DND-41 (cell line): ENCODE data around the gene SH3RF3.

Source experiments
- ATAC-seq: fragments of 200-7000 bp; cut with Tn5 transposase; 3 replicates; pipeline ENCODE4 v1.9.1; 2021; ENCODE audit warnings: low read depth; ENCODE audit not compliant: insufficient read depth
- DNase-seq: peaks from one replicate; pipeline ENCODE4 v3.0.0-alpha.2; 2020
- H2AFZ ChIP-seq: 2 replicates; pipeline ENCODE4 v1.6.0; 2012; ENCODE audit warnings: low read depth, low read length
- H3K27ac ChIP-seq: 2 replicates; pipeline ENCODE4 v1.5.1; 2012; ENCODE audit warnings: low read length, inconsistent platforms
- H3K27me3 ChIP-seq: fragments of 200-600 bp; sonication (generic); 2 replicates; pipeline ENCODE4 v1.6.0; 2012; ENCODE audit warnings: low read length, mild to moderate bottlenecking, inconsistent platforms; ENCODE audit not compliant: insufficient read depth, poor library complexity
- H3K36me3 ChIP-seq: 2 replicates; pipeline ENCODE4 v1.5.1; 2012; ENCODE audit warnings: low read length, inconsistent platforms; ENCODE audit not compliant: insufficient read depth
- H3K4me1 ChIP-seq: 2 replicates; pipeline ENCODE4 v1.5.1; 2012; ENCODE audit warnings: mild to moderate bottlenecking, low read length; ENCODE audit not compliant: insufficient read depth
- H3K4me2 ChIP-seq: 2 replicates; pipeline ENCODE4 v1.6.0; 2012; ENCODE audit warnings: mild to moderate bottlenecking, moderate library complexity, low read length, inconsistent platforms; ENCODE audit not compliant: insufficient read depth
- H3K4me3 ChIP-seq, 2 experiments: fragments of 200-600 bp in 1 of 2; shearing (Covaris generic) in 1 of 2; 2 replicates each; pipeline ENCODE4 v1.5.1; 2012 to 2016; ENCODE audit warnings: inconsistent platforms in 2 of 2, low read length in 2 of 2, mild to moderate bottlenecking in 2 of 2, low read depth in 1 of 2, moderate library complexity in 1 of 2
- H3K79me2 ChIP-seq: 2 replicates; pipeline ENCODE4 v1.6.0; 2012; ENCODE audit warnings: low read length, inconsistent platforms; ENCODE audit not compliant: insufficient read depth
- H3K9ac ChIP-seq: 2 replicates; pipeline ENCODE4 v1.6.0; 2012; ENCODE audit warnings: low read depth, mild to moderate bottlenecking, inconsistent platforms, low read length, moderate library complexity
- H3K9me3 ChIP-seq: 2 replicates; pipeline ENCODE4 v1.5.1; 2012; ENCODE audit warnings: low read length, moderate library complexity, mild to moderate bottlenecking, inconsistent platforms; ENCODE audit not compliant: insufficient read depth, severe bottlenecking
- H4K20me1 ChIP-seq: 2 replicates; pipeline ENCODE4 v1.6.0; 2012; ENCODE audit warnings: low read length; ENCODE audit not compliant: insufficient read depth
- EZH2 ChIP-seq: IDR thresholded peaks from 3 replicates; pipeline ENCODE4 v1.6.1; 2012; ENCODE audit warnings: borderline replicate concordance, low read depth, mild to moderate bottlenecking, moderate library complexity, low read length, inconsistent platforms; ENCODE audit not compliant: severe bottlenecking
- TF ChIP-seq, protein P1 (sequence below): IDR thresholded peaks from 2 replicates; pipeline ENCODE4 v1.5.1; 2012; ENCODE audit warnings: borderline replicate concordance, low read length, moderate library complexity, mild to moderate bottlenecking; ENCODE audit not compliant: poor library complexity, severe bottlenecking; ENCODE audit errors: extremely low read depth

Gene SH3RF3

DNA sequence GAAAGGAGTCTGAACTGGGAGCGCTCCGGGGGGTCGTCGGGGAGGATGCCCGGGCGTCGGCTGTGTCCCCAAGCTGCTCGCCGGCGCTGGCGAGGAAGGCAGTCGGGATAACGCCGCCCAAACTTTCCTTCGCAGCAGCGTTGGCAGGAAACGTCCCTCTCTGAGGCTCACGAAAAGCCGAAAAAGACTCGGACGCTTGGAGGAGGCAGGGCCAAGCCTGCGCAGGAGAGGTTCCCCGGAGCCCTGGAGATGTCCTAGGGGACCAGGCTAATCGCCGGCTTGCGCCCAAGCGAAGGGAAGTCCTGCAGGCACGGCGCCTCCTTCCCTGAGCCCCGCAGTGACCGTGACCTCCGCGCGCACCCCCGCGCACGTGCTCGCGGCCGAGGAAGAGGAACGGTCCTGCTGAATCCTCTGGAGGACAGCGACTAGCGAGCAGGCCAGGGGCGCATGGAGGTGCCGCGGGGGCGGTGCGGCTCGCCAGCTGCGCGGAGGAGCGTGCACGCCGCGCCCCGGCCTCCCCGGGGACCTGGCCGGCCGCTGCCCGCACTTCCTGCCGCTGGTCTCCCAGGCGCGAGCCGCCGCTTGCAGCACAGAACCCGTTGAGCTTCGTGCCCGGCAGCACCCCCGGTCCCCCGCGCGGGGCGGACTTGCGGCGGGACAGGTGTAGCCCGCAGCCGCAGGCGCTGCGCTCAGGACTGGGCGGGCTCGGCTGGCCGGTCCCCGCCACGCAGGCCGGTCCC lies at the start of gene SH3RF3:
Gene SH3RF3, plus strand, starts transcription at position 590 of the 740 bp plus-strand sequence.
- H3K79me2 ChIP-seq: no peaks in the 10 kb centered on the region
- peak within 1 kb of the TSS; percentile 94 for H3K4me2 ChIP-seq
- H3K4me1 ChIP-seq: peaks cover 11% of the 10 kb centered on the region
- peak within 1 kb of the TSS; percentile 23 to 65; a peak in 3 of 4 replicates for H3K4me3 ChIP-seq
- H3K27ac ChIP-seq: no peak within 1 kb of the TSS
- DNase-seq (peak; percentile 43), ATAC-seq (peak; percentile 21)
- no peaks in the 10 kb centered on the region for H3K36me3 ChIP-seq
- H4K20me1 ChIP-seq: no peaks in the 10 kb centered on the region; the same call in none of the 2 replicates
- H3K27me3 ChIP-seq: peaks cover 45% of the 10 kb centered on the region
- peak; percentile 98 for TF ChIP-seq EZH2
- TF ChIP-seq, protein P1, sequence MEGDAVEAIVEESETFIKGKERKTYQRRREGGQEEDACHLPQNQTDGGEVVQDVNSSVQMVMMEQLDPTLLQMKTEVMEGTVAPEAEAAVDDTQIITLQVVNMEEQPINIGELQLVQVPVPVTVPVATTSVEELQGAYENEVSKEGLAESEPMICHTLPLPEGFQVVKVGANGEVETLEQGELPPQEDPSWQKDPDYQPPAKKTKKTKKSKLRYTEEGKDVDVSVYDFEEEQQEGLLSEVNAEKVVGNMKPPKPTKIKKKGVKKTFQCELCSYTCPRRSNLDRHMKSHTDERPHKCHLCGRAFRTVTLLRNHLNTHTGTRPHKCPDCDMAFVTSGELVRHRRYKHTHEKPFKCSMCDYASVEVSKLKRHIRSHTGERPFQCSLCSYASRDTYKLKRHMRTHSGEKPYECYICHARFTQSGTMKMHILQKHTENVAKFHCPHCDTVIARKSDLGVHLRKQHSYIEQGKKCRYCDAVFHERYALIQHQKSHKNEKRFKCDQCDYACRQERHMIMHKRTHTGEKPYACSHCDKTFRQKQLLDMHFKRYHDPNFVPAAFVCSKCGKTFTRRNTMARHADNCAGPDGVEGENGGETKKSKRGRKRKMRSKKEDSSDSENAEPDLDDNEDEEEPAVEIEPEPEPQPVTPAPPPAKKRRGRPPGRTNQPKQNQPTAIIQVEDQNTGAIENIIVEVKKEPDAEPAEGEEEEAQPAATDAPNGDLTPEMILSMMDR: no peak
- H2AFZ ChIP-seq: peak within 1 kb of the TSS; percentile 76
- no peaks in the 10 kb centered on the region for H3K9me3 ChIP-seq
- peak within 1 kb of the TSS; percentile 58 for H3K9ac ChIP-seq

DNA sequence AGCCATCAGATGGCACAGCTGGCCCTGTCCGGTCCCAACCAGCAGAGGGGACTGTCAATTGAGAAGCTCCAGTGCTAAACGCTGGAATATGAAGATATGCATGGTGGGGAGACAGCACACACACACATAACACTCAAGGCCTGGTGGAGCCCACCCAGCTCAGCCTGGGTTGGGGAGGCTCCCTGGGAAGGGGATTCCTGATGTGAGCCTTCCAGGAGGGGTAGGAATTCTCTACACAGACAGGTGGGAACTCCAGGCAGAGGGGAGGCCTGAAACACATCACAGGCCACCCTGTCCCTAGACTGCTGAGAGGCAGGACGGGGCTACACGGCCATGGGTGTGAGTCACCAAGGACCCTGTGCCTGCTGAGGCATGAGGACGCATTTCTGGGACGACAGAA lies 49.4 kb upstream of the SH3RF3 start:
- Histone ChIP-seq H2AFZ (no peak overlapping the region), H3K4me1 (no peaks in the 10 kb centered on the region), H3K27ac (no peak overlapping the region), H3K9me3 (no peaks in the 10 kb centered on the region), H3K4me3 (no peak overlapping the region), H3K27me3 (peaks cover 3% of the 10 kb centered on the region), H3K9ac (no peak overlapping the region), H3K79me2 (no peaks in the 10 kb centered on the region), H4K20me1 (no peaks in the 10 kb centered on the region), H3K36me3 (no peaks in the 10 kb centered on the region), H3K4me2 (no peak overlapping the region)
- TF ChIP-seq, protein P1: no peak
- no peak for TF ChIP-seq EZH2
- no peak for DNase-seq
- no peak for ATAC-seq

DNA sequence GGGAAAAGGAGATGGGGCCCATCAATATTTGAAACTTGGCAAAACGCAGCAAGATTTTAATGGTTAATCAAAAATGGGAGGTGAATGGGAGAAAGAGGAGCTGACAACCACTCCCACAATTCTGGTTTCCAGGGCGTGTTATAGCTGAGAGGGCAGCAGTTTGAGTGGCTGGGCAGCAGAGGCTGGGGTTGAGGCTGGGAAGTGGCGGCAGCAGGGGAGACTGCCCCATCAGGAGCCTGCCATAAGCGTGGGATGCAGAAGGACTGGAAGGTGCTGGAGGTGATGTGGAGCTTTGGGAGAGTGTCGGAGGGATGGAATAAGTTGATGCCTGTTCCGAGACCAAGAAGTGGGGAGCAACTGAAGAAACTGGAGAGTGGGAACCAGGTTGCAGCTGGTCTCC lies 48.9 kb upstream of the SH3RF3 start:
- H3K27ac ChIP-seq: no peak overlapping the region
- no peaks in the 10 kb centered on the region for H3K36me3 ChIP-seq
- no peak overlapping the region for H3K4me3 ChIP-seq
- no peak for TF ChIP-seq EZH2
- TF ChIP-seq, protein P1: no peak
- H4K20me1 ChIP-seq: no peaks in the 10 kb centered on the region
- H3K79me2 ChIP-seq: no peaks in the 10 kb centered on the region
- no peaks in the 10 kb centered on the region for H3K9me3 ChIP-seq
- no peak overlapping the region for H3K4me2 ChIP-seq
- peaks cover 3% of the 10 kb centered on the region for H3K27me3 ChIP-seq
- no peak for DNase-seq
- no peaks in the 10 kb centered on the region for H3K4me1 ChIP-seq
- H3K9ac ChIP-seq: no peak overlapping the region
- H2AFZ ChIP-seq: no peak overlapping the region
- no peak for ATAC-seq
